ENCODE measurements around the gene MAPKAPK3.

- TF ChIP-seq CTCF (IDR thresholded peaks at IDR 0.05) (no peak), POLR2A (IDR thresholded peaks at IDR 0.05) (no peak), EP300 (IDR thresholded peaks at IDR 0.05; ENCODE audit: low read depth) (no peak), POLR2AphosphoS5 (IDR thresholded peaks at IDR 0.05) (peak in 1 of 3 donors; percentile 30)
Measured at GRCh38 chr3:50616770-50617095, 218 bp upstream of the MAPKAPK3 start.
